Activated naive CD4-positive, alpha-beta T cell (primary cell): ENCODE measurements around the gene TBC1D3B.
"Not testable (repeated sequence)": the region's sequence is repeated elsewhere in the genome, so short reads cannot be mapped to it uniquely, and the experiment has no call there.

Source experiments
- DNase-seq, 4 experiments: peaks; one replicate each; lab custom pipeline; 2025; lab: John Stamatoyannopoulos, UW

The TBC1D3B gene

DNA sequence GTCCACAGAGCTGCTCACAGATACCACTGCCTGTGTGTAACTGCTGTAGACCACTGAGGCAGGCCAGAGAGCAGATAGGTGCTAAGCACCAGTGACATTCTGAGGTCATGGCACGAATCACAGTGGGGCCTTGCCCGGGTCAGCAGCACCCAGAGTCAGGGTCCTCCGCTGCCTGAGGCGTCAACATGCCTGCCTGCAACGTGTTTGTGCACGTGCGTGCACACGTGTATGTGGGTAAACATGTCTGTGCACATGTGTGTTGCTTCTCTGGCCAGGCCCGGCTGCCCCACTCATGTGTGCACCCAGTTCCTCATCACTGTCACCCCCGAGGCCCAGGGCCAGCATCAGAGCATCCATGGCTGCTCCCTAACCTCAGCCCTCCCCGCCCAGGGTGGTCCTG, at the start of gene TBC1D3B:
Gene TBC1D3B, minus strand, starts transcription at position 101 of the 400 bp plus-strand sequence. CDS start 1,586 bp downstream, outside the sequence.
- not testable (repeated sequence) for DNase-seq

DNA sequence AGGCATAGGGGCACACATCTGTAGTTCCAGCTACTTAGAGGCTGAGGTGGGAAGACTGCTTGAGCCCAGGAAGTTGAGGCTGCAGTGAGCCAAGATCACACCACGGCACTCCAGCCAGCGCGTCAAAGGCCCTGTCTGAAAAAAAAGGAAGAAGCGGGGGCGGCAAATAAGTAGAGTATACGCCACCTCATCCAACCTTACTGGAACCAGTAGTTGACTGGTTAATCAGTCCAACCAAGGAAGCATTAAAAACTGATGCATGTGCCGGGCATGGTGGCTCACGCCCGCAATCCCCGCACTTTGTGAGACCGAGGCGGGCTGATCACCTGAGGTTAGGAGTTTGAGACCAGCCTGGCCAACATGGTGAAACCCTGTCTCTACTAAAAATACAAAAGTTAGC, 46.5 kb upstream of the TBC1D3B start:
- not testable (repeated sequence) for DNase-seq

DNA sequence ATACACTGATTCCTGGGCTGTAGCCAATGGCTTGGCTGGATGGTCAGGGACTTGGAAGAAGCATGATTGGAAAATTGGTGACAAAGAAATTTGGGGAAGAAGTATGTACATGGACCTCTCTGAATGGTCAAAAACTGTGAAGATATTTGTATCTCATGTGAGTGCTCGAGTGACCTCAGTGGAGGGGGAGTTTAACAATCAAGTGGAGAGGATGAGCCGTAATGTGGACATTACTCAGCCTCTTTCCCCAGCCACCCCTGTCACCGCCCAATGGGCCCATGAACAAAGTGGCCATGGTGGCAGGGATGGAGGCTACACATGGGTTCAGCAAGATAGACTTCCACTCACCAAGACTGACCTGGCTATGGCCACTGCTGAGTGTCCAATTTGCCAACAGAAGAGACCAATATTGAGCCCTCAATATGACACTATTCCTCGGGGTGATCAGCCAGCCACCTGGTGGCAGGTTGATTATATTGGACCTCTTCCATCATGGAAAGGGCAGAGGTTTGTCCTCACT, 45.2 kb upstream of the TBC1D3B start:
- DNase-seq = not testable (repeated sequence)

DNA sequence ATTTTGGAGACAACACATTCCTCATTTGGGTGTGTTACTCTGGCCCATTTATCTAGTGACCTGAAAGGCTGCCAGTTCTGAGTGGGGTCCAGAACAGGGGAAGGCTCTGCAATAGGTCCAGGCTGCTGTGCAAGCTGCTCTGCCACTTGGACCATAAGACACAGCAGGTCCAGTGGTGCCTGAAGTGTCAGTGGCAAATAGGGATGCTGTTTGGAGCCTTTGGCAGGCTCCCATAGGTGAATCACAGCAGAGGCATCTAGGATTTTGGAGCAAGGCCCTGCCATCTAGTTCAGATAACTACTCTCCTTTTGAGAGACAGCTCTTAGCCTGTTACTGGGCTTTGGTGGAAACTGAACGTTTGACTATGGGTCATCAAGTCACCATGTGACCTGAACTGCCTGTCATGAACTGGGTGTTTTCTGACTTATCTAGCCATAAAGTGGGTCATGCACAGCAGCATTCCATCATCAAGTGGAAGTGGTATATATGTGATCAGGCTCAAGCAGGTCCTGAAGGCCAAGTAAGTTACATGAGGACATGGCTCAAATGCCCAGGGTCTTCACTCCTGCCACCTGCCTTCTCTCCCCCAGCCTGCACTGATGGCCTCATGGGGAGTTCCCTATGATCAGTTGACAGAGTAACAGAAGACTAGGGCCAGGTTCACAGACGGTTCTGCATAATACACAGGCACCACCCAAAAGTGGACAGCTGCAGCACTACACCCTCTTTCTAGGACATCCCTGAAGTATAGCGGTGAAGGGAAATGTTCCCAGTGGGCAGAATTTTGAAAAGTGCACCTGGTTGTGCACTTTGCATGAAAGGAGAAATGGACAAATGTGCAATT, 44.5 kb upstream of the TBC1D3B start:
- not testable (repeated sequence) for DNase-seq

DNA sequence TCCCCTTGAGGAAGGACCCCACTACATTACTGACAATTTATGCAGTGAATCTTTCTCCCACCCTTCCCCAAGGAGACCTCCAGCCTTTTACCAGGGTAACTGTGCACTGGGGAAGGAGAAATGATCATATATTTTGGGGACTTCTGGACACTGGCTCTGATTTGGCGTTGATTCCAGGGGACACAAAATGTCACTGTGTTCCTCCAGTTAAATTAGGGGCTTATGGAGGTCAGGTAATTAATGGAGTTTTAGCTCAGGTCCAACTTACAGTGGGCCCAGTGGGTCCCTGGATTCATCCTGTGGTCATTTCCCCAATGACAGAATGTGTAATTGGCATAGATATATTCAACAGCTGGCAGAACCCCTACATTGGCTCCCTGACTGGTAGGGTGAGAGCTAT, 43.1 kb upstream of the TBC1D3B start:
- DNase-seq = not testable (repeated sequence)

DNA sequence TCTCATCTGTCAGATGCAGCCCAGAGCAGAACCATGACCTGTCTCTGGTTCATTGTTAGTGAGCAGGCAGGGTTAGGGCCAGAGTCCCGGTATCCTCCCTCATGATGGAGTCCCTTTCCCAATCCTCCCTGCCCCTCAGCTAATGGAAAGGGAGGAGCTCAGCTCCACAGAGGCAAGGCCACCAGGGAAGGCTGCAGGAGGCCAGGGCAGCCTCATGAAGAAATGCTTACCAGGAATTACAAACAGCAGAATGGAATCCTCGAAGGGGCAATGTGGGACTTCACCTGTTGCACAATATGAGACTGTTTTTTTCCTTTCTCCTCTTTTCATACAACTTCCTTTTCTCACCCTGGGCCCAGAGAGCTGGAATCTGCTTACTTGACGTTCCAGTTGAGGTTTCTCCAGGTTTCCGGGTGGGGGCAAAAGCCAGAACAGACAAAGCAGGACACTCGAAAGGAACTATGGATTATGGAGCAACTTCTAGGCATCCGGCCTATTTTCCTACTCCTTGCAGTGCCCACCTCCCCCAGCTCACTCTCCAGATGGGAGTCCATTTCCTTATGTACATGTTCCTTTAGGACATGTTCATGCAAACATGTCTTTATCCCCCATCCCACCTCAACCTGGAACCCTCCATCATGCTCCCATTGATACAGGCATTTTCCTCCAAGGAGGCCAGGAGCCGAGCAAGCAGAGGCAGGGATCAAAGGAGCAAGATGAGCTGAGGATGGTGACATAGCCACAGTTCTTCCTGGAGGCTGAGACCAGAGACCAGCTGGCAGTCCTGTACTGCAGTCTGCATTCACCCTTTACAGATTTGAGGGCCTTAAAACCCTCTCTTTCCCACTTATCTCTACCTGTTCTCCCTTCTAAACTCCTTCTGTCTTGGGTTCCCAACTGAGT, 39.2 kb upstream of the TBC1D3B start:
- DNase-seq = not testable (repeated sequence)

DNA sequence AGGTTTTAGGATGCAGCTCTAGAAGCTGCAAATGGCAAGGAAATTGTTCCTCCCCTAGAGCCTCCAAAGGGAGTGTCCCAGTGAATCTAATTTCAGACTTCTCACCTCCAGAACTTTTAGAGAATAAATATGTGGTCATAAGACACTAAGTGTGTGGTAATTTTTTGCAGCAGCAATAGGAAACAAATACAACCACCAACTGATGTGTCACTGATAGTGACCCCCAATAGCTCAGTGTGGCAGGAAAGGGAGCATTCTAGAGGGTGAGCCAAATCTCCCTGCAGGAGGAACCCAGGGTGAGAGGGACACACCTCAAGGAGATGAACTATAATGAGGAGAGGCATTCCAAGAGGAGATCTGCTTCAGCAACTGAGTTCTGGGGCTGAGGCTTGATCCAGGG, 38.5 kb upstream of the TBC1D3B start:
- no peak for DNase-seq

DNA sequence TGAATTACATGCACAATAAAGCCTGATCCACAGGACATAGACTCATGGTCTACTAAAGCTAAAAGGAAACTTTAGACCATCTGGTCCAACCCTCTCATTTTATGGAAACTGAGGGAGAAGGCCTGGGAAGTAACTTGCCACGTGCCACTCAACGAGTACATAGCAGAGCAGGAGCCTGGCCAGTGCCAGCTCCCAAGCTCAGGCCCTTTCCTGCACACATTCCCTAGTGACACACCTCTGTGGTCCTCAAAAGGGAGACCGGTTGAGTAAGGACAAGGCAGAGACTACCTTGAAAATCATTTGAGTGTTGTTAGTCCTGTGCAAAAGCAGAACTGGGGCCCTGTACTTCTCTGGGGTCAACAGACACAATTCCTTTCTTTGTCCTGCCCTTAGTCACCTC, 37.3 kb upstream of the TBC1D3B start:
- no peak for DNase-seq

DNA sequence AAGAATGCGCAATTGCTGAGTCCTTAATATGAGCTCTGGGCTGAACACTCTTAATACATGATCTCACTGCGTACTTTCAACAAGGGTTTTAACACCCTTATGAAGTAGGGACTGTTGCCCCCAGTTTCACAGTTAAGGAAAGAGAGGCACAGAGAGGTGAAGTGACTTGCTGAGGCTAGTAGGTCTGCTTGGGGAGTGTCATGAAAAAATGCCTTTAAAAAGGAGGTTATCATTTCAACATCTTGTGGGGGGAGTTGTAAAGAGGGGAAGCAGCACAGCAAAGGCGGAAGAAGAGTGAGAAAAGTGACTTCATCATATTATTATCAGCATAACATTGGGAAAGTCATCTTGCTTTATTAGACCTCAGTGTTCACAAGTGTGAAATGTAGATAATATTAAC, 36.5 kb upstream of the TBC1D3B start:
- no peak for DNase-seq

DNA sequence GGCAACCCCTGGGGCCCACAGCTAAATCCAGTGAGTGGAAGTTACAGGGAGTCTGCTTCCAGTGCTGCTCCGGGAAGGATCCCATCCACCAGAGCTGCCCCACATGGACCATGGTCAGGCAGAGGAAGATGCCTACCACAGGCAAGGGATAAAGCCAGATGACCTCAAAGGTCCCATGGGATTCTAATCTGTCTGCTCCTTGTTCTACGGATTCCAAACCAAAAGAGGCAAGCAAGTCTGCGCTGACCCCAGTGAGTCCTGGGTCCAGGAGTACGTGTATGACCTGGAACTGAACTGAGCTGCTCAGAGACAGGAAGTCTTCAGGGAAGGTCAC, 35.8 kb upstream of the TBC1D3B start:
- DNase-seq = no peak

DNA sequence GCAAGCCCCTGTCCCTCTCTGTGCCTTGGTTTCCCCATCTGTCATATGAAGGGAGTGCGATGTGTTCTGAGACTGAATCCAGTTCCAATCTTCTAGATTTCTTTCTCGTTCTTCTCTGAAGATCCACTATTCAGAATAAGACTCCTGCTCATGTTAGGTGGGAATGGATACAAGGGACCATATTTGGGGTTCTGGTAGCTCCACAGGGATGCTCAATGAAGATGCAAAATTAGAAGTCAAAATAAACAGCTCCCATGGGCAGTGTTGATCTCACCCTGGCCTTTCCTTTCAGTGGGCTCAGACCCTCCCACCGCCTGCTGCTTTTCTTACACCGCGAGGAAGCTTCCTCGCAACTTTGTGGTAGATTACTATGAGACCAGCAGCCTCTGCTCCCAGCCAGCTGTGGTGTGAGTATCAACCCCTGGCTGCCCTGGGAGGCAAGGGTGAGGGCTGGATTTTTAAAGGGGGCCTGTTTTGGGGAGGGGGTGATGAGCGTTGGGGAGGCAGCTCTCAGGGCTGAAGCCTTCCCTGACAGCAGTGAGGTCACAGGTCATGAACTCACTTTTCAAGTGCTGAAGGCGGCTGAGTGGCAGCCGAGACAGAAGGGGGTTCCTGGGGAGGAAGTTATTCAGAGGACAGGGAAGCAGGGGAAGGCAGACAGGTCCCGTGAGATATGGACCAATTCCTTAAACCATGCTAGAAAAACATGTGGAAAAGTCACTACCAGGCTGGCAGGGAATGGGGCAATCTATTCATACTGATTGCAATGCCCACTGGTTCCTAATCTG, 35.2 kb upstream of the TBC1D3B start:
- not testable (repeated sequence) for DNase-seq

DNA sequence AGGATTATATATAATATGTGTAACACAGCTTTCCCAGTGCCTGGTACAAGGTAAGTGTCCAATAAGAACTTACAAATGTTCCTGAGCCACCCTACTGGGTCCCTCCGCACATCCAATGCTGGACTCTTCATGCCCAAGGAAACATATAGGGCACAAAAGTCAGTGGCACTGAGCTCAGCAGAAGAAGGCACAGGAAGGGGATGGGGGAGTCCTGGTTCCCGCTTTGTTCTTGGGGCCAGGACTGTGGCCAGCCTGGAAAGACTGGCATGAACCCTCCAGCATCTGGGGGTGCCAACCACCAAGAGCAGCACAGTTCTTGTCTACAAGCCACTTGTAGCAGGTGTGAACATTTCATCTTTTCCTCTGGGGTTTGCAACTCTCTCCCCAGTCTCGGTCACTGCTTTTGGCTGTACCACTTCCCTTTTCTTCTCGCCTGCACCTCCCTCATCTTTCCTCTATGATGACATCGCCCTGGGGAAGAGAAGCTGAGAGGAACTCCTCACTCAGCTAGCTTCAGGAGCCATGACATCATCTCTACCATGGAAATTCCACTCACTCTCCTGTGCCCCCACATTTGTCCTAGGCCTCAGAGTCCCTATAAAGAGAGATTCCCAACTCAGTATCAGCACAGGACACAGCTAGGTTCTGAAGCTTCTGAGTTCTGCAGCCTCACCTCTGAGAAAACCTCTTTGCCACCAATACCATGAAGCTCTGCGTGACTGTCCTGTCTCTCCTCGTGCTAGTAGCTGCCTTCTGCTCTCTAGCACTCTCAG, 34.2 kb upstream of the TBC1D3B start, which contains the start of gene CCL4L2:
Gene CCL4L2, plus strand, starts transcription at position 625 of the 773 bp plus-strand sequence.
- DNase-seq = not testable (repeated sequence)

DNA sequence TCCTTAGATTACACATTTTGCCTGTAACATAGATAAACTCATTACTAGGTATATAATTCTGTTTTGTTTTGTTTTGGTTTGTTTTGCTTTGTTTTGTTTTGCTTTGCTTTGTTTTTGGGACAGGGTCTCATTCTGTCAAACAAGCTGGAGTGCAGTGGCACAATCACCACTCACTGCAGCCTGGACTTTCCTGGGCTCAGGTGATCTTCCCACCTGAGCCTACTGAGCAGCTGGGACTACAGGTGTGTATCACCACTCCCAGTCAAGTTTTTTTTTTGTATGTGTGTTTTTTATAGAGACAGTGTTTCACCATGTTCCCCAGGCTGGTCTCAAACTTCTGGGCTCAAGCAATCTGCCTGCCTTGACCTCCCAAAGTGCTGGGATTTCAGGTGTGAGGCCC, 33.1 kb upstream of the TBC1D3B start:
- DNase-seq = no peak

DNA sequence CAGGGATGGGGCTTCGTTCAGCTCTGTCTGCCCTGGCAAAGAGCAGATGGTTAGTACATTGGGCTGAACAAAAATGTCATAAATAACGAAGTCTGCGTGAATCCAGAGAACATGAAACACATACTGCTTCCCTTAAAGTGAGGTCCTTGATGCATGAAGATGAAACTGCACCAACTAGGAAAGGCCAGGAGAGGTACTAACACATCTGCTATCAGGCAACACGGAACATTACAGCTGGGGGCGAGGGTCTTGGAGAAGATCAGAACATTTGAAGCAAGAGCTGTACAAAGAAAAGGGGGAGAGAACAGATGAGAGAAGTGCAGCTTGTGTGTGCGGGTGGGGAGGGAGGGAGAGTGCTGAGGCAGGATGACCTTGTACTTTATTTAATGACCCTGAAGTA, 30.9 kb upstream of the TBC1D3B start:
- DNase-seq = not testable (repeated sequence)

DNA sequence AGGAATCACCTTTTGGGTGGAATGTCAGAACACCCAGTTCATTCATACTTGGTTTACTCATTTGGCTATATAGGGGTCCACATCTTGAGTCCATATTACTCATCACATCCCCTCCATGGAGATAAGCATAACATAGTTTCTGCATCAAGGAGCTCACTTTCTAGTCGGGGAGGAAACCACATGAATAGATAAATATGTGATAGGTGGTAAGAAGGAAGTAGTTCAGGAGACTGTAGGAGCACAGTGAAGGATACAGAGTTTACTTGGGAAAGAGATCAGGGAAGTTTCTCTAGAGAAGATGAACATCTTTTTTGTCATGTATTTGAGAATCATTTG, 30.0 kb upstream of the TBC1D3B start:
- DNase-seq = not testable (repeated sequence)

DNA sequence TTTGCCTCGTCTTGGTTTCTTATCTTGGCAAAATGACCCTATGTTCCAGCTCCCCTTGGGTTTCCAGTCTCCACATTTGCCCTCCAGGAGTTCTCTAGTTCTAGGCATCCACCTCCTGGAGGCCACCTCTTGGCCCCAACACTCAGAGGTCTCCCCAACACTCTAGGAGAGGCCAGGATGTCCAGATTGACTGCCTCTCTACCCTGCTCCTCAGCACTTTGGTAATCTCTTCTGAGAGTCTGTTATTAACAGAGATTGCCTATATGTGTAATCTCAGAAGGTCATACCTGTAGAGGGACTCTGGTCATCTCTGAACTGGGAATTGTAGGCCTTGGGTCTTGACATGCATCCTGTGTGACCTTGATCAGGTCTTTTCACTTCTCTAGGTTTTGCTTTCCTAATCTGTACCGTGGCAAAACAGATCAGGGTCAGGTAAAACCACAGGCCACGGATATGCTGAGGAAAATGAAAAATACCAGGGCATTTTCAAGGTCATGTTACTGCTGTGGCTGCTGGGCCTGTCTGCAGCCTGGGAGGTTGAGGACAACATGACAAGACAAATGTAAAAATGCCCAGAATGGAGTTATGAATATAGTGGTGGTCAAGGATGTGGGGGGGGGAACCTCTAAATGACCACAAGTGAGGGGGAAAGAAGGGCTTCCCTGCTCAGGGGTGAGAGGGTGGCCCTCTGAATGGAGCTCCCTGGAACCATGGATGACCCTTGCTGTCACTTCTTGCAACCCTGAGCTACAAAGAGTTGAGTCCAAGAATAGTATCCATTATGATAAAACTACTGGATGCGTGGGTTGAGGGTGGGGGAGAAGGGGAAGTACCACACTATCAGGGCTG, 29.4 kb upstream of the TBC1D3B start:
- no peak for DNase-seq

DNA sequence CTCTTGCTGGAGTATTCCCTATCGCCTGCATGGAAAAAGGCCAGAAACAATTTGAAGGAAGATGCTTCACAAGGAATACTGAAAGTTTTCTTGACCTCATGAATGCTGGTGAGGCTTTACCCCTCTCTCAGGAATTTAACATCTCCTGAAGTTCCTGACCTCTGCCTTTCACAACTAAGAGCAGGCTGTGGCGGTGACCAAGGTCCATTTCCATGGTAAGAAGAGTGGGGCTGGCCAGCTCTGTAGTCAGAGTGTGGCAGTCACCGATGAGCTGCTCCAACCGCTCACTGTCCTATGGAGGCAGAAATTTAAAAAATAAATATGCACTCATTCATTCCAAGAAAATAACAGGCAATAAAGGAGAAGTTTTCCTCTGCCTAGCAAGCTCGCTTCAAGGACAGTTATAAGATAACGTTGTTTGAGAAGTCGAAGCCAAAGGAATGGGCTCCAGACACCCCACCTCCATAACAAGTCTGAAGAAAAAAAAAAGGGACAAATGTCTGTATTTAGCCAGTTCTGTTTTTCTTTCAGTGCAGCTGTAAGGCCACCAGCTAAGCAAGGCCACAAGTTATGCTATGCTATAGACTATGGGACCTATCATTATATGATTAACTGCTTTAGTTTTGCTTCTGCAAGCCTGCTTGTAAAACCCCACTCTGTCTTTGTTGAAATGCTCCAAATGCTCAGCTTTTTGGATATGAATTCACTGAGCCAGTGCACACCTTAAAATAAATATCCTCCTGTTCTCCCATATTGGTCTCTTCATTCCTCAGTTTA, 28.5 kb upstream of the TBC1D3B start:
- no peak for DNase-seq

DNA sequence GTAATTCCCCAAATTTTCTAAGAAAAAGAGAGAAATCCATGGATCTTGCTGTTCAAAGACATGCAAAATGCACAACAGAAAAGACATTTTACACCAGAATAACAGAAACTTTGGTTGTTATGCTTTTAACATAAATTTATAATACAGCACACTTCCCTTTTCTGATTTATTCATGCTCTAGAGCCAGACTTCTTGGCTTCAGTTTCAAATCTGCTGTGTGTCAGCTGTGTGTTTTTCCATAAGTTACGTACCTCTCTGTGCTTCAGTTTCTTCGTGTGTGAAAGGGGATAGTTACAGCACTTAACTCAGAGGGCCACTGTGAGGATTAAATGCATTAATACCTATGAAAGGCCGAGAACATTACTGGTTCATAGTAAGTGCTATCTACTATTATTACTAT, 26.9 kb upstream of the TBC1D3B start:
- DNase-seq = no peak

DNA sequence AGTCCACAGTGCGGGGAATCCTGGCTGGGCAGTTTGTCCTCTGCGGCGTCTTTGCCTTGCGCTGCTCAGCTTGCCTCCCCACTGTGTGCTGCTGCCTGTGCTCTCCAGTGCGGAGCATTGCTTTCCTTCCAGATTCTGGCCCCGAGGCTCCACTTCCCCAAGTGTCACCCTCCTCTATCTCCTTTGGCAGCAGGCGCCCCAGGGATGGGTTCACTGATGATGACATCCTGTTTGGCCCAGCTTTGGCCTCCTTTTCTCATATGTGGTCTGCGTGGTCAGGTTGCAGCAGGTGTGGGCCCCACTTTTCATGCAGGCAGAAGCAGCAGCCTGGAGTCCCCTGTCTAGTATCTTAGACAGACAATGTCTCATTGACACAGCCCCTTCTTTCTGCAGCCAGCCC, 25.1 kb upstream of the TBC1D3B start:
- not testable (repeated sequence) for DNase-seq
